ENCODE measurements around the gene ZBTB6.

ZBTB6 gene, protein sequence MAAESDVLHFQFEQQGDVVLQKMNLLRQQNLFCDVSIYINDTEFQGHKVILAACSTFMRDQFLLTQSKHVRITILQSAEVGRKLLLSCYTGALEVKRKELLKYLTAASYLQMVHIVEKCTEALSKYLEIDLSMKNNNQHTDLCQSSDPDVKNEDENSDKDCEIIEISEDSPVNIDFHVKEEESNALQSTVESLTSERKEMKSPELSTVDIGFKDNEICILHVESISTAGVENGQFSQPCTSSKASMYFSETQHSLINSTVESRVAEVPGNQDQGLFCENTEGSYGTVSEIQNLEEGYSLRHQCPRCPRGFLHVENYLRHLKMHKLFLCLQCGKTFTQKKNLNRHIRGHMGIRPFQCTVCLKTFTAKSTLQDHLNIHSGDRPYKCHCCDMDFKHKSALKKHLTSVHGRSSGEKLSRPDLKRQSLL

DNA sequence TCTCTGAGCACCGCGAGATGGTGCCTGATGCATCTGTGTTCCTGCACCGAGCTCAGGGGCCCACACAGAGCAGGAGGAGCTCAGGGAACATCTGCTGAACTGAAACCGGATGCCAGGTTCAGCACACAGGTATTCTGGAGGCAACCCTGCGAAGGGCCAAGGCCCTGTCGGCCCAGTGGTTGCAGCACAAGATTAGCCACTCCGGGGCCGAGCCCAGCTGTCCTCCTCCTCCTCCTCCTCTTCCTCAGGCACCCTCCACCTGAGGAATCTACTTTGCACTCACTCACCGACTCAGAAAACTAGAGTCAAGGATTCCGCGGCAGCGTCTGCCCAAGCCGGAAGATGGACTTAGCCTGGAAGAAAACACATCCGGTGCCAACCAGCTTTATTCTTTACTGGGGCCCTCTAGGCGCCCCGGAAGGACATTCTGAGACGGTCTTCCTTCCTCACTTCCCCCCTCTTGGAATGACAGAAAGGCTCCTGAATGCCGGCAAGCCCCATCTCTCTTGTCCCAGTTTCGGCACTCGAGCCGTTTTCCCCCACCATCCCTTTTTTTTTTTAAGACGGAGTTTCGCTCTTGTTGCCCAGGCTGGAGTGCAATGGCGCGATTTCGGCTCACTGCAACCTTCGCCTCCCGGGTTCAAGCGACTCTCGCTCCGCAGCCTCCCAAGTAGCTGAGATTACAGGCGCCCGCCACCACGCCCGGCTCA lies at the start of gene ZBTB6:
TSS of gene ZBTB6 (minus strand) at position 360 of the 710 bp plus-strand sequence. CDS start 1,251 bp downstream, outside the sequence.
- DNase-seq (ENCODE audit: low read depth in 2 of 2): peak in 1 of 2 donors; percentile 43

DNA sequence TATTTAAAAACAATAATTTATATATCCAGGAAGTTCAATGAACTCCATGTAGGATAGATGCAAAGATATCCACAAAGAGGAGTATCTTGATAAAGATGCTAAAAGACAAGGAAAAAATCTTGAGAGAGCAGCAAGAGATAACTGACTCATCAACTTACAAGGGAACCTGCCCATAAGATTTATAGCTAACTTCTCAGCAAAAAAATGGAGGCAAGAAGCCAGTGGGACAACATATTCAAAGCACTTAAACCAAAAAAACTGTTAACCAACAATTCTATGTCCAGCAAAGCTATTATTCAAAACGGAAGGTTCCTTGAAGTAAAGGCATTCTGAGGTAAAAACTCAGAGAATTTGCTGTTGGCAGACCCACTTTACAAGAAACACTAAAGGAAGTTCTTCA lies 48.0 kb upstream of the ZBTB6 start:
- DNase-seq (ENCODE audit: low read depth in 2 of 2): no peak

DNA sequence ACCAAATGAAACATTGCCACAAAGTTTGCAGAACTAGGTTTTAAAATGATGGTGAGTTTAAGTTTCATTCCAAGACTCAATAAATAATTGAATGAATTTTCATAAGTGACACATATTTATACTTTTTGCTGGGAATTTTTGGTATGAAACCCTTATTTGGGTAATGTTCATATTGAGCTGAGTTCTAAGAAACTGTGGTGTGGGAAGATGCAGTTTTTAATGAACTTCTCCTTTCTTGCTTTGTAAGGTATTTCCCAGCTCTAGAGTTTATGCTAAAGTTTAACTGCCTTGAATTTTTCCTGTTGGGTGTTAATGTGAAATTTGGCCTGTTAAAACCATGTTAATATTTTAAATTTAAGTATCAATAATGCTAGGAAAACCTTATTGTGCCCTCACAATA lies 42.8 kb upstream of the ZBTB6 start:
- no peak for DNase-seq (ENCODE audit: low read depth in 2 of 2)

DNA sequence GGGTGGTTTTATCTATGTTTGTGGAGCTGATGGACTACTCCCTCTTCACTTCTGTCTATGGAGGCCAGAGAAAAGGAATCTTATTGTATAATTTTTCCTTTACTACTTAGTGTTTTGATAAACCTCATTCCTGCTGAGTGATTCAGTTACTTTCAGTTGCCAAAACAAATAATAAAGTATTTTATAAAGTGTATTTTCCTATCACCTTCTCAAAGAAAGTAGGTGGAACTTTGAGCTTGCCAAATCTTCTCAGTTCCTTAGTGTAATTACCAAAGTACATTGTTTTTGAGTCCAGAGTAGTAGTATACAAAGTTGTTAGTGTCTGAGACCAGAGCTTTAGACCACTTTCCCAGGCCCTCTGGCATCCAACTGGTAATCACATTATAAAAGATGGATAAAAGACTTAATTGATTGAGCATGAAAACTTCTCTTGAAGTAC lies 41.1 kb upstream of the ZBTB6 start:
- DNase-seq (ENCODE audit: low read depth in 2 of 2): no peak

DNA sequence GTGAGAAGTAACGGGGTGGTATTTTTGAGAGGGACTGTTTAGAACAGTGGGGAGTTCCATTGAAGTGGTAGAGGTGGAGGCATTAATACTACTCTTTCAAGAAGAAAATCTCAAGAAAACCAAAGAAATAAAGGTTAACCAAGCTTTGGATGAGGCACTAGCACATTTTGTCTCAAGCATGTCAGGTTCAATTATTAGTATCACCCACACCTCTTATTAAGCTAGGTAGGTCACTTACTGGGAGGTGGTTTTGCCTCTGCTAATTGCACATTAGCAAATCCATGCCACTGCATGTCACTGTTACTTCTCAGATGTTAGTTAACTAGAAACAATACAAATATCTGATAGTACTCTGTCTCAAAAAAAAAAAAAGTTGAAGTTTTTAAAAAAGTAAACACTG lies 37.9 kb upstream of the ZBTB6 start:
- no peak for DNase-seq (ENCODE audit: low read depth in 2 of 2)

DNA sequence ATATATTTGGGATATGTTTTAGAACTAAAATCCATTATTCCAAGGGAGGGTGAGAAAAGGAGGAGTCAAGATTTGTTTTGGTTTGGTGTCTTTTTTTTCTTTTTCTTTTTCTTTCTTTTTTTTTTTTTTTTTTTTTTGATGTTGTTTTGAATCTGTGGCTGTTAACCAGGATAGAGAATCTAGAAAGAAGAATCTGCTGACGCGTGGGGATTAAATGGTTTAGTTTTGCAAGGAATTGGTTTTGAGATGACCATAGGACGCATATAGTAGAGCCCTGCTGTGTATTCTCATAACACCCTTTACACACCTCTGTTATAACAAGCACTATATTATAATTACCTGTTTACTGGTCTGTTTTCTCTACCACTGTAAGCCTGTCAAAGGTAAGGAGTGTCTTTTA lies 37.1 kb upstream of the ZBTB6 start:
- no peak for DNase-seq (ENCODE audit: low read depth in 2 of 2)

DNA sequence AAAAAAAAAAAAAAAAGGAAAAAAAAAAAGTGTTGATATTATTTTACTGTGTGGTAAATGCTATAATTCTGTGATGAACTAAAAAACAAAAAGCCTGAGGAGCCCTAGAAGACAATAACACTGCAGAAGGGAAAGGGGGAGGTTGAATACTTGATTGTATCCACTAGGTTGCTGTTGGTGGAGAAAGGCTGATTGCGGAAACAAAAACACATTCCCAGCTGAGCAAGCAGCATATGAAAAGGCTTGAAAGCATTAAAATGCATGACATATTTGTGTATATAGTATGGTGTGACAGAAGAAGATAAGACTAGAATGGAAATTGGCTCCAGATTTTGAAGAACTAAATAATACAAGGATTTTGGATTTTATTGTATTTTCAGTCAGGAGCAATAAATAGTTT lies 36.6 kb upstream of the ZBTB6 start:
- no peak for DNase-seq (ENCODE audit: low read depth in 2 of 2)

DNA sequence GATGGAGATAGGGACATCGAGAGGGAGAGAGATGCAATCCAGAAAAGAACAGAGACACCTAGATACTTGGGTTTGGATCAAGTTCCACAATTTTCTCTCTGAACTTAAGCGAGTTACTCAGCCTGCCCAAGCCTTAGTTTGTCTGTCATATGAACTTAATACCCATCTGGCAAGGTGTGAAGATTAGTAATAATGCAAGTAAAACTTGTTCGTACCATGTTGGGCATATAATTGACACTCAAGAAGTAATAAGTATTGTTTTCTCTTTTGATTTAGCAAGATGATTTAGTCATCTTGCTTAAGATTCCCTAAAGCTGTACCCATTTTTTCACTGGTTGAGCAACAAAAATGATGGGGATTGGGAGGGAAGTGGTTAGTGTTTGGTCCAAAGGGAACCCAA lies 35.2 kb upstream of the ZBTB6 start:
- no peak for DNase-seq (ENCODE audit: low read depth in 2 of 2)

DNA sequence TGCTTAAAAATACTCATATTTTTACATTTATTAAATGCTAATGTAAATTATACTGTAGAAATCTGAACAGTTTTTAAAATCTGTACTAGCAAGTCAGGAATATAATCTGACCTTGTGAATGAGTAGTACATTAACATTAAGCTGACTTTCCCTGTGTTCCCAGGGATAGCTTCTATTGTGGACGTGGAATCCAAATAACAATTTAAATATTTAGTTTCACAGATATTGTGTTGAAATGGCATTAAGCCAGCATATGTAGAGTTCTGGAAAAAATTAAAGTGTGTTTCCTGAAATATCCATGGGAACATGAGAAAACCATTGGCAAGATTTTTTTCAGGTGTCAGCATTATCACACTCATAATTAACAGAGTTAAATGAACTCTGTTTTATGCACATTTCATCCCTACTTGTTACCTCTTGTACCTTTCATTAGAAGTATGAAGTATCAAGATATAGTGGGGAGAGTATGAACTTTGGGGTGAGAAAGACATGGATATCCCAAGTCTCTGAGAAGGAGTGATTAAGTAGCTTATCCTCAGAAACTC lies 33.4 kb upstream of the ZBTB6 start:
- no peak for DNase-seq (ENCODE audit: low read depth in 2 of 2)

DNA sequence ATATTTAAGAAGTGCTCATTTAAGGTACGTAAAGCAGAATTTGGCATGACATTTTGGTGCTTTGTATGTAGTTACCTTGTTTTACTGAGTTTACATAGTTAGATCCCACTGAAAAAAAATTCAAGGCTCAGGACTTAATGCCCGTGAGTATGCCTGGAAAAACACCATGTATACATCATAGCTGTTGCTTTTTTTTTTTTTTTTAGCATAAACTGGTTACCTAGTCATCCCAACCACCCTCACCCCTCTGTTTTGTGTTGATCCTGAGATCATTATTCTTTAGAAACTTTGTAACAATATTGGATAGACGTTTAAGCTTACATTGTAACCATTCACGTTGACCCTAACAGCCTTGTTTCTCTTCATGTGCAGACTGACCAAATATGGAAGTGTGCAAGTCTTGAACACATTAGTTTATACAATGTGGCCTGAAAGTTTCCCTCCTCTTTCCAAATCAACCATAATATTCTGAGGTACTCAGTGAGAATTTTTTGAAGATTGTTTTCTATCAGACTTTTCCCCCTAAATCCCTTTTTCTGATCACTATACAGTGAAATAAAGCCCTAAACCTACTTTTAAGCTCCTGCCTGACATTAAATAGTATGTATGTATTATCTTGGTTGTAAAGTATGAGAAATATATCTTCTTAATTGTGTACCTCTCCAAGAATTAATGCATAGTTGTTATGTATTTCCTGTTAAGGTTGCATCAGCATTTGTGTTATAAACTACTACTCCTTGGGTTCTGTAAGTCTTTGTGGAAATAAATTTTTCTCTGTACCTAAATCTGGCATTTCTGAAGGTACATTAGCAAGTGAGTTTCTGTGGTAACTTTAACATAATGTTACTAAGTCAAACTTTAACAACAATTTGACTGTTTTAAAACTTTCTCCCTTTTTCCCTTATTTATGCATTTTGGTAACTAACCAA lies 32.1 kb upstream of the ZBTB6 start:
- DNase-seq (ENCODE audit: low read depth in 2 of 2): no peak

DNA sequence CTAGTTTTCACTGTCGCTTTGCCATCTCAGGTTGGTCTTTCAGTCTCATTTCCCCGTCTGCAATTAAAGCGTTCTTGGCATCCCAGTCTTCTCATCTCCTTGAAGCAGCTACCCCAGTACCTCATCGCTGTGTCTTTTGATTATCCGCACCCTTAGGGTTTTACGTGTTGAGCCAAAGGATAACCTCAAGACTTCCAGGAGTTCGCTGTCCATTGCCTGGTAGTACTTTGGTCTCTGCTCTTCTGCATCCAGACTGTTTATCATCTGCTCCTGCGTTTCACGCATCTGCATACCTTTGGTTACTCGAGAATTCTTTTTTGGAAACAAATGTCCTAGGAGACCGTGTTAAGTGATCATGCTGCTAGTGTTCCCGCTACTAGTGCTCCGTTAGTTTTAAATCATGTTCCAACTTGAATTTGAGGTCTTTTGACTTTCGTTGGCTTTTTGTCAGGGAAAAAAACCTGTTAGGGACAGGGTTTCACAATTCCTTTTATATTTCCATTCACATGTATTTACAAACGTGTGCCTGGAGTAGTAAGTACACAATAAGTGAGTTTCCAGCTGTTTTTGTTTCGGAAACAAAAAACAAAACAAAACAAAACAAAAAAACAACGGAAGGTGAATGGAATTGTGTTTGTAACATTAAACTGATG lies 28.6 kb upstream of the ZBTB6 start:
- DNase-seq (ENCODE audit: low read depth in 2 of 2): no peak

DNA sequence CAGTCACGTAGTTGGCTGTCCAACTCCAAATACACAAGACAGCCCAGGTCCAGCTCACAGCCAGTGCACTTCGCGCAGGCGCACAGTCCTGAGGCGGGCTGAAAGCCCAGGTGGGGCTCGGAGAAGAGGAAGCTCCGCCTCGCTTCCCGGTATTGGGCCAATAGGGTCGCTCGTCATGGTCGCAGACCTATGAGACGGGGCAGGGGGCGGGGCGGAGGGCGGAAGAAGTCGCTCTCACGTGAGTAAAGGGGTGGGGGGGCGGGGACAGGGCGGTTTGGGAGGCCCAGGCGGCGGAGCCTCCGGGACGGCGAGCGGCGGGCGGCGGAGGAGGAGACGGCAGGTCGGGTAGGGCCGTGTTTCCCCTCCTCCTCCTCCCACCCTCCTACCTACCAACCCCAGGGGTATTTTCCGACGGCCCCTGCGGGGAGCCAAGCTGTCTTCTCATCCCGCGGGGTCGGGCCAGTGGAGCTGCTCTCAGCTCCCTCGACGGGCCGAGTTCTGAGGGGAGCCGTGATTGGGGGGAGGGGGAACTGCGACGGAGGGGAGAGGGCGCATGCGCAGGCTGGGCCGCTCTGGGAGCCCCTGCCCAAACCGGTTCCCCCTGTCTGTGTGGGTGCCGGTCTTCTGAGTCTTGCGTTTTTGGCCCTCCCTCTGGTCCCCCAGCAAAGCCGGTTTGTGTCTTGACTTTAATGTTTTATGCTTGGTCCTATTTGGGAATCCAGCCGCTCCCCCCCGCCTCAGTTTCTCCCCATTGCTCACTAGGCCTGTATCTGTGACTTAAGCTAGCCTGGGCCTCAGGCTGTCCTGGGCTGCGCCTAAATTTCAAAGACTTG lies 27.8 kb upstream of the ZBTB6 start, which contains the start of gene RABGAP1:
TSS of gene RABGAP1 (plus strand) at position 272 of the 833 bp plus-strand sequence. CDS start 16,040 bp downstream, outside the sequence.
- DNase-seq (ENCODE audit: low read depth in 2 of 2): peak; percentile 99

DNA sequence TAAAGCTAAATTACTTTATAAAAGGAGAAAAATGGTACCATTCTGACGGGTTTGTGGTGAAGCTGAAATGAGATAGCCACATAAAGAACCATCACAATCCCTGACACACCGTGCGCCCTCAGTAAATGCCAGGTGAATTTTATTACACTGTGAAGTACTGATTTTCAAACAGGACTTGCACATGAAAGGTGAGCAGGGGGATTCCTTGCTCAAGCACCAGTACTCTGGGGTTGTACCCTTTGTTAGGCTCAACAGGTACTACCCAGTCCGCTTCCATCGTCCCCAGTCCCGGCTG lies 27.3 kb upstream of the ZBTB6 start:
- no peak for DNase-seq (ENCODE audit: low read depth in 2 of 2)

DNA sequence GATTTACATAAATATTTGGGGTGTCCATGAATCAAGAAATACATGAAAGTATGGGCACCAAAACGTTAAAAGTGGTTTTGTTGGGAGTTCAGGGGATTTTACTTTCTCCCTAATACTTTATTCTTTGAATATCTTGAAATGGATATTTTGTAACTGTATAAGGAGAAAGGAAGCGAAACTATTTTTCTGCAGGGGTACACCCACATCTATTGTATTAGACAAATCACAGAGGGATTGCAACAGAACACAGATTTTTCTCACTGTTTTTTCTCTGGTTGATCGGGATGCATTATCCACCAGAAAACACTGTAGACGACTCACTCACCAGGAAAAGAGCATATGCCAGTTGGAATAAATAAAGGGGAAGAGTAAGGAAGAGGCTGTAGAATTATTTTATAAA lies 26.5 kb upstream of the ZBTB6 start:
- no peak for DNase-seq (ENCODE audit: low read depth in 2 of 2)

DNA sequence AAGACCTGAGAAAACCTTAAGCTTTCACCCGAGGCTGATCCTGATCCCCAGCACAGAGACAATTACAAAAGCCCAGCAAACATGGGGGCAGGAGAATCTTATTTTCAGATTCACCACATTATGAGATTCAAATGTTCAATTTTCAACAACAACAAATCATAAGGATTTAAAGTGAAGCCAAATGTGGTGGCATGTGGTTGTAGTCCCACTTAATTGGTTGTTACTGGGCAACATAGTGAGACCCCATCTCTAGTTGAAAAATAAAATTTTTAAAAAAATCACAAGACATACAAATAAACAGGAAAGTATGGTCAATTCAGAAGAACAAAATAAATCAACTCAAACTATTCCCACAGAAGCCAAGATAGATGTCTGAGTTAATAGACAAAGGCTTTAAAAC lies 23.8 kb upstream of the ZBTB6 start:
- no peak for DNase-seq (ENCODE audit: low read depth in 2 of 2)

DNA sequence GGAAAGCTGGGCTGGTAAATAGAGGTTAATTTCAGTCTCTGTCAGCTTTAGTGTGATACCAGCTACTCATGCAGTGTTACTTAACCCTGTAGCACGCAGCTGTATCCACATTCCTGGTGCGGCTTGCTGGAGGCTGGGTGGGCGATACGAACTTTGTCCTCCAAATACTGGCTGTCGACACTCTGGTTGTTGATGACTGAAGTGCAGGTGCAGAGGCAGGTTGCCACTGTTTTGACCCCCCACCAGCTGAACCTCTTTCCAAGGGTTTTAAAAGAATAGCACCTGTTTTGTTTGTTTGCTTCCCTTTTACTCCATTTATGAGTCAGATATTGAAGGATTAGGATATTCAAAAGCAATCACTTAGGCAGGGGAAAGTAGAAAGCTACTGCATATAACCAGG lies 23.3 kb upstream of the ZBTB6 start:
- no peak for DNase-seq (ENCODE audit: low read depth in 2 of 2)

DNA sequence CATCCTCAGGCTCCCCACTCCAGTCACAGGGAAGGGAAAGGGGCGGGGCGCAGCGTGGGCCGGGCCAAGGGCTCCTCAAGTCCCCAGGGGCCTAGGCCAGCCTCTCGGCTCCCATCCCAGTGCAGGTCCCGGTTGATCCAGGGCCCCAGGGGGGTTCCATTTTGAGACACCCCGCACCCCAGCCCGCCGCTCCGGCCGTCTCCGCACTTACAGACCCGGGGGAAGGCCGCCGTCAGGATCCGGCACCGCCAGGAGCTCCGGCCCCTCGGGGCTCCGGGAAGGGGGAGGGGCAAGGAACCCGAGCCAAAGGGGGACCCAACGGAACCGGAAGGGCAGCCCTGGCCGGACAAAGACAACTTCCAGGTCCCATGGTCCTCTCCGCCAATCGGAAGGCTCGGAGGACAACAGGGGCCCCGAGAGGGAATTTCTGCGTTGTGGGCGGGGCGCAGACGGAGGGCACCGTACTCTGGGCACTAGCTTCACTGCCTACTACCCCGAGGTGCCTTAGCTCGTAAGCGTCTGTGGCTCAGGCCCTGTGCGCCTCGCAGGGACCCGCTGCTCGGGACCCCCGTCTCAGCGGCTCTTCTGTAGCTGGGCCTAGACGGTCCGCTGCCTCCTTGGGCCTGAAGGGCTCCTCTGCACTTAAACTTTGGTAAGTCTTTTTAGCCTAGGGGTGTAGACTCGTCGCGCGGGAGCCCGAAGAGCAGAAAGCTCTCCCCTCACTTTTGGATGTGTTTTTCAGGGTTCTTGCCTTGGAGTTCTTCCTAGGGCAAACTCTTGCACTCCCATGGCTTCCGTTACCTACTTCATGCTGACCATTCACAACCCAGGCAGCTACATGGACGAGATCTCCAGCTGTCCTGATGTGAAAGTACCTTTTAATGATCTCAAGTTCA lies 18.4 kb upstream of the ZBTB6 start, which contains the start of gene ZBTB26:
TSS of gene ZBTB26 (minus strand) at position 287 of the 896 bp plus-strand sequence. CDS start 11,578 bp downstream, outside the sequence.
- peak; percentile 82 to 88 for DNase-seq (ENCODE audit: low read depth in 2 of 2)

DNA sequence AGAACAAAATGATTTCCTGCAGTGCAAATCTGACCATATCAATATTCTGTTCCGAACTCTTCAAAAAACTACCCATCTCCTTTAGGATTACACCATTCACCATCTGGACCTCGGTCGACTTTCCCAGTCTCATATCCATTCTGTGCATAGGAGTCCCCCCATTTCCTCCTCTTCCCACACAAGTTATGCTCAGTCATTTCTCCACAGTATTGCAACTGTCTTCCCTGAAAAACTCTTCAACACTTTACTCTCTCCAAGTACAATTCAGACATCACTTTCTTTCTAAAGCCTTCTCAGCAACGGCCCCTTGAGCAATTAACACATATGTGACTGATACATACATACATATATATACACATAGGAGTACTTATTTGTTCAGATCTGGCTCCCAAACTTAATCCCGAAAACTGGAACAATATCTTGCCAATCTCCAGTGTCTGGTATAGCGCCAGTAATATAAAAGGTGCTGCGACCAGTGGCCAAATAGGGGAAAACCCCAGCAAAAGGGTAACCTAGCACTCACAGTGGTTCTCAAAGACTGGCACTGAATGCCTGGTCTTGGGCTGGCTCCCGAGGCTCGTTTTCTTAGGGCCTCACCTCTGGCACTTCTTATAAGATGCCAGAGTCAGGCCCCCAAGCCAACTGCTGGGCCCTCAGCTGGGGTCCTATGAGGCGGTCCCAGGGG lies 17.6 kb upstream of the ZBTB6 start:
- no peak for DNase-seq (ENCODE audit: low read depth in 2 of 2)

Measured in activated CD4-positive, alpha-beta T cell treated with anti-CD3 and anti-CD28 coated beads for 24 hours (primary cell).